Activated CD8-positive, alpha-beta T cell treated with anti-CD3 and anti-CD28 coated beads for 36 hours (primary cell): Measurements from ENCODE around the gene KDM5D. TPM values are rescaled to one million over a fixed set of nuclear protein-coding genes. Genes with fewer than 3 reads are reported as not detected.
A peak's percentile ranks its signal among the peaks of the same experiment; 100 is the strongest.

Experiments
- ATAC-seq: fragments of 200-7000 bp; cut with Tn5 transposase; one replicate; pipeline ENCODE4 v1.10.0; 2021; ENCODE audit warnings: mild to moderate bottlenecking, moderate library complexity
- CTCF ChIA-PET: fragments of 350-600 bp; sonication (Branson Sonifier 250); formaldehyde crosslinking; loops from one replicate; lab custom pipeline; 2021; ENCODE audit warnings: antibody characterized with exemption; lab: Charles Lee
- POLR2A ChIA-PET: fragments of 350-600 bp; sonication (Branson Sonifier 250); formaldehyde crosslinking; loops from one replicate; lab custom pipeline; 2021; ENCODE audit warnings: antibody characterized with exemption; lab: Charles Lee
- DNase-seq: peaks from one replicate; pipeline ENCODE4 v3.0.0-alpha.2; 2020
- H3K27ac Mint-ChIP-seq: one replicate; pipeline ENCODE4 v1.8.0; 2021; ENCODE audit warnings: mild to moderate bottlenecking, mixed read lengths
- H3K27me3 Mint-ChIP-seq: one replicate; pipeline ENCODE4 v1.8.0; 2021; ENCODE audit warnings: mixed read lengths
- H3K36me3 Mint-ChIP-seq: one replicate; pipeline ENCODE4 v1.8.0; 2021; ENCODE audit warnings: low read depth, mixed read lengths
- H3K4me1 Mint-ChIP-seq: one replicate; pipeline ENCODE4 v1.8.0; 2021; ENCODE audit warnings: low read depth, mixed read lengths
- H3K4me3 Mint-ChIP-seq: one replicate; pipeline ENCODE4 v1.8.0; 2021; ENCODE audit warnings: mild to moderate bottlenecking, moderate library complexity, mixed read lengths
- H3K9me3 Mint-ChIP-seq: one replicate; pipeline ENCODE4 v1.8.0; 2021; ENCODE audit warnings: mixed read lengths
- CTCF ChIP-seq: fragments of 200-600 bp; IDR thresholded peaks from one replicate; pipeline ENCODE4 v1.8.0; 2022; ENCODE audit warnings: antibody characterized with exemption, mild to moderate bottlenecking
- intact Hi-C: fragments of 100-400 bp; cut with micrococcal nuclease; formaldehyde crosslinking; loops from one replicate; pipeline ENCODE4 v1.10.0; 2022
- total RNA-seq, 2 experiments: library from RNA; stranded (reverse); gene quantifications; one replicate each; pipeline ENCODE4 v1.2.3, GENCODE V29; 2021

KDM5D gene
- 10 to 100 TPM; 22.6 to 25.2 TPM for total RNA-seq

GRCh38 chrY:19744381-19745378 is at the start of gene KDM5D:
Gene KDM5D, minus strand, starts transcription at chrY:19744726. Its CDS starts 192 bp downstream, at chrY:19744534.
- ChIA-PET POLR2A (interaction anchor here (0.6 to 1.0 kb wide), 6 partner anchors 9 to 828 kb away, joined by 3 to 4 read pairs (median 3); no protein-coding TSS in a partner anchor), CTCF (no interaction called here)
- H3K4me1 Mint-ChIP-seq, result peaks cover 25% of the 10 kb centered on the region
- H3K27me3 Mint-ChIP-seq, result no peaks in the 10 kb centered on the region
- ATAC-seq, result peak; percentile 88
- peak within 1 kb of the TSS; percentile 97 for H3K27ac Mint-ChIP-seq
- peaks cover 27% of the 10 kb centered on the region for H3K36me3 Mint-ChIP-seq
- H3K9me3 Mint-ChIP-seq, result no peaks in the 10 kb centered on the region
- peak; percentile 72 for DNase-seq
- TF ChIP-seq CTCF, result no peak
- intact Hi-C loops, result loop anchor here (10.0 kb wide), 1 partner anchor 170 kb away; no protein-coding TSS in a partner anchor
- H3K4me3 Mint-ChIP-seq, result peak within 1 kb of the TSS; percentile 82

GRCh38 chrY:19768375-19768774 is 23.8 kb upstream of the KDM5D start:
- no peak for ATAC-seq
- H3K4me1 Mint-ChIP-seq, result no peaks in the 10 kb centered on the region
- intact Hi-C loops, result no loop called here
- ChIA-PET POLR2A (no interaction called here), CTCF (no interaction called here)
- H3K27ac Mint-ChIP-seq, result no peak overlapping the region
- H3K4me3 Mint-ChIP-seq, result no peak overlapping the region
- no peak for TF ChIP-seq CTCF
- no peak for DNase-seq
- no peaks in the 10 kb centered on the region for H3K27me3 Mint-ChIP-seq
- H3K9me3 Mint-ChIP-seq, result no peaks in the 10 kb centered on the region
- H3K36me3 Mint-ChIP-seq, result no peaks in the 10 kb centered on the region

- DNase-seq, result no peak
- POLR2A ChIA-PET, result interaction anchor here (1.0 kb wide), 1 partner anchor 176 kb away, joined by 3 read pairs; no protein-coding TSS in a partner anchor
- no peak for TF ChIP-seq CTCF
- Mint-ChIP-seq H3K36me3 (peaks cover 31% of the 10 kb centered on the region), H3K27me3 (no peaks in the 10 kb centered on the region), H3K4me3 (peak overlapping the region; percentile 82), H3K4me1 (peaks cover 33% of the 10 kb centered on the region), H3K27ac (no peak overlapping the region), H3K9me3 (no peaks in the 10 kb centered on the region)
- ATAC-seq, result no peak
- CTCF ChIA-PET, result no interaction called here
- intact Hi-C loops, result loop anchor here (10.0 kb wide), 1 partner anchor 169 kb away; no protein-coding TSS in a partner anchor
These were observed 1.2 kb downstream of the KDM5D start for GRCh38 chrY:19743331-19743730.

GRCh38 chrY:19742153-19742552 is 2.4 kb downstream of the KDM5D start:
- ChIA-PET CTCF (no interaction called here), POLR2A (no interaction called here)
- no peaks in the 10 kb centered on the region for H3K9me3 Mint-ChIP-seq
- H3K4me3 Mint-ChIP-seq, result no peak overlapping the region
- peaks cover 30% of the 10 kb centered on the region for H3K4me1 Mint-ChIP-seq
- no peak for TF ChIP-seq CTCF
- DNase-seq (no peak), ATAC-seq (no peak)
- H3K27ac Mint-ChIP-seq, result peak overlapping the region; percentile 42
- peaks cover 31% of the 10 kb centered on the region for H3K36me3 Mint-ChIP-seq
- intact Hi-C loops, result loop anchor here (10.0 kb wide), 1 partner anchor 167 kb away; no protein-coding TSS in a partner anchor
- H3K27me3 Mint-ChIP-seq, result no peaks in the 10 kb centered on the region

GRCh38 chrY:19734425-19734824 is 10.1 kb downstream of the KDM5D start:
- H3K9me3 Mint-ChIP-seq, result no peaks in the 10 kb centered on the region
- no peak overlapping the region for H3K4me3 Mint-ChIP-seq
- no peak for ATAC-seq
- POLR2A ChIA-PET, result no interaction called here
- peak overlapping the region; percentile 58 for H3K27ac Mint-ChIP-seq
- DNase-seq, result no peak
- no peaks in the 10 kb centered on the region for H3K27me3 Mint-ChIP-seq
- TF ChIP-seq CTCF, result no peak
- H3K36me3 Mint-ChIP-seq, result peaks cover 43% of the 10 kb centered on the region
- CTCF ChIA-PET, result interaction anchor here (0.6 kb wide), 1 partner anchor 12 kb away, joined by 3 read pairs; no protein-coding TSS in a partner anchor
- intact Hi-C loops, result no loop called here
- H3K4me1 Mint-ChIP-seq, result peaks cover 22% of the 10 kb centered on the region
